Small intestine (tissue), 7 donors: ENCODE measurements around the gene GPC1. TPM values are rescaled to one million over a fixed set of nuclear protein-coding genes. Genes with fewer than 3 reads are reported as not detected.

ENCODE experiments used
- DNase-seq, 2 donors: peaks; one replicate each; pipeline versions ENCODE4 v3.0.0 to v3.0.0-alpha.2; 2013
- FAIRE-seq: peaks from 2 replicates; lab custom pipeline; 2012; peaks lifted over from hg19 to GRCh38; lab: Jason Lieb, UNC
- H3K27ac ChIP-seq, 3 donors: one replicate each; pipeline ENCODE4 v1.5.1; 2013; ENCODE audit warnings: low read length in 2 of 3, mild to moderate bottlenecking in 2 of 3, control low read depth in 1 of 3, inconsistent platforms in 1 of 3, low read depth in 1 of 3, moderate library complexity in 1 of 3
- H3K27me3 ChIP-seq, 3 donors: one replicate each; pipeline ENCODE4 v1.6.1; 2013; ENCODE audit warnings: low read length in 3 of 3, inconsistent platforms in 1 of 3; ENCODE audit not compliant: control insufficient read depth in 3 of 3, insufficient read depth in 3 of 3
- H3K36me3 ChIP-seq, 3 donors: one replicate each; pipeline ENCODE4 v1.6.1; 2013; ENCODE audit warnings: low read length in 3 of 3, inconsistent platforms in 1 of 3, low read depth in 1 of 3, mild to moderate bottlenecking in 1 of 3, moderate library complexity in 1 of 3; ENCODE audit not compliant: control insufficient read depth in 3 of 3, insufficient read depth in 2 of 3
- H3K4me1 ChIP-seq, 3 donors: one replicate each; pipeline ENCODE4 v1.6.1; 2013; ENCODE audit warnings: low read length in 2 of 3, inconsistent platforms in 1 of 3, low read depth in 1 of 3, mild to moderate bottlenecking in 1 of 3, moderate library complexity in 1 of 3; ENCODE audit not compliant: control insufficient read depth in 3 of 3, insufficient read depth in 2 of 3
- H3K4me3 ChIP-seq, 3 donors: one replicate each; pipeline ENCODE4 v1.5.1; 2013; ENCODE audit warnings: low read length in 3 of 3, control low read depth in 1 of 3, inconsistent platforms in 1 of 3, low read depth in 1 of 3, mild to moderate bottlenecking in 1 of 3, moderate library complexity in 1 of 3
- H3K9me3 ChIP-seq, 2 donors: one replicate each; pipeline ENCODE4 v1.6.1; 2013; ENCODE audit warnings: low read depth in 1 of 2, low read length in 1 of 2; ENCODE audit not compliant: control insufficient read depth in 2 of 2, insufficient read depth in 1 of 2
- WGBS, 3 donors: extraction: QIAGEN DNeasy Blood & Tissue Kit; methylation state at CpG; one replicate each; pipeline ENCODE4 v1.1.7; 2013; 5-methylcytosine and 5-hydroxymethylcytosine counted together
- polyA plus RNA-seq, 4 donors: library from polyadenylated mRNA; stranded (reverse) in 3 of 4; unstranded in 1 of 4; fragments of 200-250 nt in 3 of 4; fragments of 120-200 nt in 1 of 4; gene quantifications; one replicate each; pipeline versions ENCODE4 v1.2.1 to v1.2.3, GENCODE V29; 2013
- donor health status: healthy with polysubstance abuse.
- donor health status: control.
- donor health status: control.
- donor health status: Bipolar disorder and iron deficiency.
- donor health status: healthy.

Gene GPC1
- polyA plus RNA-seq, 4 donors, result 0.89 to 15.5 (median 4.8) TPM

- Histone ChIP-seq H3K4me1 (no peaks in the 10 kb centered on the region), H3K9me3 (peaks cover 0 to 18% of the 10 kb centered on the region in 2 donors), H3K4me3 (no peak overlapping the region), H3K36me3 (no peaks in the 10 kb centered on the region), H3K27me3 (no peaks in the 10 kb centered on the region), H3K27ac (no peak overlapping the region)
- FAIRE-seq, result no peak
- no peak for DNase-seq
- WGBS, 3 donors, result 94 to 98% (median 97%) methylated on average over 11 of the region's 11 CpGs
Measured at GRCh38 chr2:240472078-240472790, 36.8 kb downstream of the GPC1 start.

- FAIRE-seq (peak; percentile 23), DNase-seq (no peak)
- Histone ChIP-seq H3K4me1 (no peaks in the 10 kb centered on the region), H3K27ac (no peak overlapping the region), H3K36me3 (no peaks in the 10 kb centered on the region), H3K4me3 (no peak overlapping the region), H3K9me3 (peaks cover 0 to 18% of the 10 kb centered on the region in 2 donors), H3K27me3 (no peaks in the 10 kb centered on the region)
- WGBS, 3 donors, result 93 to 96% (median 95%) methylated on average over 4 of the region's 4 CpGs
Measured at GRCh38 chr2:240473211-240473610, 37.7 kb downstream of the GPC1 start.

GRCh38 chr2:240477916-240478315, 42.5 kb downstream of the GPC1 start:
- DNase-seq (no peak), FAIRE-seq (no peak)
- Histone ChIP-seq H3K27me3 (no peaks in the 10 kb centered on the region), H3K36me3 (no peaks in the 10 kb centered on the region), H3K9me3 (peaks cover 0 to 6% of the 10 kb centered on the region in 2 donors), H3K27ac (no peak overlapping the region), H3K4me1 (no peaks in the 10 kb centered on the region), H3K4me3 (no peak overlapping the region)
- WGBS, 3 donors, result 88 to 97% (median 94%) methylated on average over 12 to 13 of the region's 13 CpGs

- FAIRE-seq (no peak), DNase-seq (no peak)
- Histone ChIP-seq H3K4me3 (no peak overlapping the region), H3K4me1 (no peaks in the 10 kb centered on the region), H3K27ac (no peak overlapping the region), H3K9me3 (peaks cover 0 to 5% of the 10 kb centered on the region in 2 donors), H3K36me3 (no peaks in the 10 kb centered on the region), H3K27me3 (no peaks in the 10 kb centered on the region)
- 92 to 95% (median 92%) methylated on average over 21 of the region's 21 CpGs for WGBS, 3 donors
Measured at GRCh38 chr2:240478346-240479110, 43.1 kb downstream of the GPC1 start.

GRCh38 chr2:240479111-240479501, 43.6 kb downstream of the GPC1 start:
- no peak for DNase-seq
- WGBS, 3 donors, result 84 to 91% (median 86%) methylated on average over 12 of the region's 12 CpGs
- no peaks in the 10 kb centered on the region for H3K36me3 ChIP-seq
- peaks cover 0 to 3% of the 10 kb centered on the region in 2 donors for H3K9me3 ChIP-seq
- no peak overlapping the region for H3K27ac ChIP-seq
- no peak overlapping the region for H3K4me3 ChIP-seq
- H3K27me3 ChIP-seq, result no peaks in the 10 kb centered on the region
- FAIRE-seq, result no peak
- no peaks in the 10 kb centered on the region for H3K4me1 ChIP-seq

- Histone ChIP-seq H3K4me3 (no peak overlapping the region), H3K4me1 (no peaks in the 10 kb centered on the region), H3K36me3 (no peaks in the 10 kb centered on the region), H3K27me3 (no peaks in the 10 kb centered on the region), H3K27ac (no peak overlapping the region), H3K9me3 (peaks cover 0 to 6% of the 10 kb centered on the region in 2 donors)
- FAIRE-seq (no peak), DNase-seq (no peak)
- WGBS, 3 donors, result 90 to 95% (median 95%) methylated on average over 24 to 25 of the region's 25 CpGs
Measured at GRCh38 chr2:240480834-240481623, 45.6 kb downstream of the GPC1 start.

GRCh38 chr2:240481720-240482119, 46.3 kb downstream of the GPC1 start:
- H3K27ac ChIP-seq, result no peak overlapping the region
- H3K4me1 ChIP-seq, result no peaks in the 10 kb centered on the region
- peaks cover 0 to 4% of the 10 kb centered on the region in 2 donors for H3K9me3 ChIP-seq
- H3K36me3 ChIP-seq, result no peaks in the 10 kb centered on the region
- no peaks in the 10 kb centered on the region for H3K27me3 ChIP-seq
- no peak overlapping the region for H3K4me3 ChIP-seq
- WGBS, 3 donors, result 92 to 98% (median 93%) methylated on average over 5 of the region's 5 CpGs
- no peak for FAIRE-seq
- no peak for DNase-seq

GRCh38 chr2:240482141-240482540, 46.7 kb downstream of the GPC1 start:
- peaks cover 0 to 4% of the 10 kb centered on the region in 2 donors for H3K9me3 ChIP-seq
- H3K4me3 ChIP-seq, result no peak overlapping the region
- H3K27ac ChIP-seq, result no peak overlapping the region
- no peak for DNase-seq
- 90 to 97% (median 92%) methylated on average over 10 to 11 of the region's 11 CpGs for WGBS, 3 donors
- no peaks in the 10 kb centered on the region for H3K4me1 ChIP-seq
- no peaks in the 10 kb centered on the region for H3K27me3 ChIP-seq
- FAIRE-seq, result no peak
- no peaks in the 10 kb centered on the region for H3K36me3 ChIP-seq
